MM.1S (cell line): ENCODE measurements around the gene SGSM1.

Experiments used
- EZH2 ChIP-seq: fragments of 300-600 bp; sonication (generic); optimal IDR thresholded peaks from 2 replicates; pipeline ENCODE3; 2017; ENCODE audit warnings: low read depth, mild to moderate bottlenecking, antibody characterized with exemption, low read length, mixed read lengths
- TF ChIP-seq, protein P1 (sequence below): fragments of 300-600 bp; sonication (generic); IDR thresholded peaks from 2 replicates; pipeline ENCODE4 v1.5.1; 2016; ENCODE audit warnings: antibody characterized with exemption, low read length, mixed read lengths

GRCh38 chr22:24789516-24789915 lies 16.5 kb upstream of the SGSM1 start:
- TF ChIP-seq, protein P1, sequence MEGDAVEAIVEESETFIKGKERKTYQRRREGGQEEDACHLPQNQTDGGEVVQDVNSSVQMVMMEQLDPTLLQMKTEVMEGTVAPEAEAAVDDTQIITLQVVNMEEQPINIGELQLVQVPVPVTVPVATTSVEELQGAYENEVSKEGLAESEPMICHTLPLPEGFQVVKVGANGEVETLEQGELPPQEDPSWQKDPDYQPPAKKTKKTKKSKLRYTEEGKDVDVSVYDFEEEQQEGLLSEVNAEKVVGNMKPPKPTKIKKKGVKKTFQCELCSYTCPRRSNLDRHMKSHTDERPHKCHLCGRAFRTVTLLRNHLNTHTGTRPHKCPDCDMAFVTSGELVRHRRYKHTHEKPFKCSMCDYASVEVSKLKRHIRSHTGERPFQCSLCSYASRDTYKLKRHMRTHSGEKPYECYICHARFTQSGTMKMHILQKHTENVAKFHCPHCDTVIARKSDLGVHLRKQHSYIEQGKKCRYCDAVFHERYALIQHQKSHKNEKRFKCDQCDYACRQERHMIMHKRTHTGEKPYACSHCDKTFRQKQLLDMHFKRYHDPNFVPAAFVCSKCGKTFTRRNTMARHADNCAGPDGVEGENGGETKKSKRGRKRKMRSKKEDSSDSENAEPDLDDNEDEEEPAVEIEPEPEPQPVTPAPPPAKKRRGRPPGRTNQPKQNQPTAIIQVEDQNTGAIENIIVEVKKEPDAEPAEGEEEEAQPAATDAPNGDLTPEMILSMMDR, result no peak
- no peak for TF ChIP-seq EZH2
